Fibroblast of lung (primary cell): ENCODE measurements around the gene DPYD.

ENCODE experiments used
- CTCF ChIP-seq, 2 donors: IDR thresholded peaks in 1 of 2; conservative IDR thresholded peaks in 1 of 2; 1 replicate in 1 of 2; 2 replicates in 1 of 2; pipeline ENCODE4 v1.5.1; 2011 to 2012; ENCODE audit warnings: low read length in 2 of 2, control low read depth in 1 of 2, inconsistent platforms in 1 of 2, low read depth in 1 of 2, mild to moderate bottlenecking in 1 of 2
- EZH2 ChIP-seq: IDR thresholded peaks from 2 replicates; pipeline ENCODE4 v1.5.1; 2012; ENCODE audit warnings: low read length, control low read depth, mild to moderate bottlenecking; ENCODE audit errors: missing control alignments

DNA sequence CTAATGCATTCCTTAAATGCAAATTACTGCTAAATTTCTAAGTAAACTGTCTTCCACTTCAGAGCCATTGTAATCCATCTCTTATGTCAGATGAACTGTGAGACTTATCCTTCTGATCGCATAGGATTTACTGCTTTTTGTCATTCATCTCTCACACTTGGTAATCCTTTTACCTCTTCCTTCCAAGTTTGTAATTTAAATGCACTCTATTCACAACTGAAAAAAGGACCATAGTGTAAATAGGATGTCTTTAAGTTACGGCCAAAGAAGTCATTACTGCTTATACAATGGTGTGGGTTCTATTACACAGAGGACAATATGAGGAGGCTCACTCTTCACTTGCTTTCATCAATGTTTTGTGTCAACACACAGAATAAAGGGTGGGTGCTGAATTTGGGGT is 806.0 kb downstream of the DPYD start:
- TF ChIP-seq CTCF (conservative IDR thresholded peaks at IDR 0.05 in 1 of 2, IDR thresholded peaks at IDR 0.05 in 1 of 2; ENCODE audit: low read depth in 1 of 2, low read length in 2 of 2) (no peak), EZH2 (no peak)
